Ovary (tissue), 9 donors: ENCODE results near the gene PRSS2. TPM values are rescaled to one million over a fixed set of nuclear protein-coding genes. Genes with fewer than 3 reads are reported as not detected.

Source experiments
- DNase-seq, 5 donors: peaks; one replicate each; pipeline ENCODE4 v3.0.0-alpha.2; 2019 to 2020
- H3K27ac ChIP-seq, 2 donors: fragments of 200-600 bp; one replicate each; pipeline versions ENCODE4 v1.5.1 to v1.8.0; 2019 to 2022
- H3K27me3 ChIP-seq: fragments of 200-600 bp; one replicate; pipeline ENCODE4 v1.8.0; 2022
- H3K36me3 ChIP-seq: fragments of 200-600 bp; sonication (generic); one replicate; pipeline ENCODE4 v1.5.1; 2019
- H3K4me1 ChIP-seq: one replicate; pipeline ENCODE4 v1.8.1; 2013; ENCODE audit warnings: mild to moderate bottlenecking, moderate library complexity; ENCODE audit not compliant: insufficient read depth
- H3K4me3 ChIP-seq: fragments of 200-600 bp; sonication (generic); one replicate; pipeline ENCODE4 v1.5.1; 2017
- H3K9me3 ChIP-seq, 2 donors: fragments of 200-600 bp in 1 of 2; sonication (generic) in 1 of 2; one replicate each; pipeline versions ENCODE4 v1.5.1 to v1.8.1; 2013 to 2019; ENCODE audit warnings: mild to moderate bottlenecking in 1 of 2, moderate library complexity in 1 of 2
- CTCF ChIP-seq, 3 donors: fragments of 450-650 bp in 2 of 3; fragments of 200-600 bp in 1 of 3; IDR thresholded peaks; one replicate each; pipeline versions ENCODE4 v1.5.1 to v1.8.0; 2016 to 2022; ENCODE audit warnings: antibody characterized with exemption in 3 of 3, mild to moderate bottlenecking in 1 of 3
- EP300 ChIP-seq: sonication (generic); formaldehyde crosslinking; IDR thresholded peaks from one replicate; pipeline ENCODE4 v1.6.1; 2017; ENCODE audit warnings: antibody characterized with exemption
- POLR2A ChIP-seq: fragments of 450-650 bp; IDR thresholded peaks from one replicate; pipeline ENCODE4 v1.6.1; 2017; ENCODE audit warnings: antibody characterized with exemption, mild to moderate bottlenecking, moderate library complexity
- WGBS, 3 donors: extraction: QIAGEN DNeasy Blood & Tissue Kit in 1 of 3; methylation state at CpG; one replicate each; pipeline versions ENCODE4 v1.1.5 to v1.1.7; 2013 to 2017; 5-methylcytosine and 5-hydroxymethylcytosine counted together
- intact Hi-C, 4 donors: fragments of 100-400 bp; cut with DNase I; formaldehyde crosslinking; loops; one replicate each; pipeline versions ENCODE4 v1.11.0 to v1.15.1; 2022 to 2023
- polyA plus RNA-seq, 2 donors: library from polyadenylated mRNA; stranded (reverse); fragments of 200-250 nt in 1 of 2; fragments of 350-450 nt in 1 of 2; fragmentation: Illumina TruSeq in 1 of 2; extraction: RNeasy Lipid Tissue Mini Kit (QIAGEN cat#74804) in 1 of 2; gene quantifications; one replicate each; pipeline ENCODE4 v1.2.3, GENCODE V29; 2013 to 2014
- total RNA-seq, 7 donors: library from RNA; depleted of rRNA in 2 of 7; stranded (reverse); fragments of >200 nt in 2 of 7; fragmentation: NEBNext Ultra II Directional in 3 of 7; extraction: Animal tissue kit (Norgen Biotek cat#: 25700) in 3 of 7; gene quantifications; one replicate each; pipeline versions ENCODE4 v1.1.0 to v1.2.4, GENCODE V29; 2016 to 2023
- donor health status: DM: no; HTN: no; CAD: no; lungs with moderate emphysema.
- donor health status: DM: no; HTN: no; CAD: no.
- donor health status: Bipolar disorder and iron deficiency.
- donor health status: DM: yes; HTN: yes; CAD: no.
- donor health status: DM: no; HTN: no; CAD: no.
- donor health status: DM: yes; HTN: yes; CAD: no.

The PRSS2 gene
- total and polyA plus RNA-seq, 9 donors = 1.4 to 90.0 (median 4.3) TPM; not detected in 3

GRCh38 chr7:142812437-142813215, 41.9 kb downstream of the PRSS2 start:
- Histone ChIP-seq H3K36me3 (no peaks in the 10 kb centered on the region), H3K27me3 (no peaks in the 10 kb centered on the region), H3K9me3 (no peaks in the 10 kb centered on the region), H3K4me1 (no peaks in the 10 kb centered on the region), H3K27ac (no peak overlapping the region), H3K4me3 (no peak overlapping the region)
- no peak for DNase-seq
- intact Hi-C loops = no loop called here
- WGBS, 3 donors = 55 to 60% (median 57%) methylated on average over 7 of the region's 7 CpGs
- TF ChIP-seq CTCF (IDR thresholded peaks at IDR 0.05) (no peak), EP300 (no peak), POLR2A (no peak)

GRCh38 chr7:142813226-142813625, 42.5 kb downstream of the PRSS2 start:
- no peaks in the 10 kb centered on the region for H3K9me3 ChIP-seq
- no peak overlapping the region for H3K27ac ChIP-seq
- intact Hi-C loops = no loop called here
- no peaks in the 10 kb centered on the region for H3K4me1 ChIP-seq
- 16 to 25% (median 19%) methylated on average over 2 of the region's 2 CpGs for WGBS, 3 donors
- no peak for DNase-seq
- no peak overlapping the region for H3K4me3 ChIP-seq
- TF ChIP-seq POLR2A (no peak), CTCF (IDR thresholded peaks at IDR 0.05) (no peak), EP300 (no peak)
- no peaks in the 10 kb centered on the region for H3K27me3 ChIP-seq
- no peaks in the 10 kb centered on the region for H3K36me3 ChIP-seq

GRCh38 chr7:142813699-142814098, 42.9 kb downstream of the PRSS2 start:
- Histone ChIP-seq H3K4me3 (no peak overlapping the region), H3K9me3 (no peaks in the 10 kb centered on the region), H3K36me3 (no peaks in the 10 kb centered on the region), H3K4me1 (no peaks in the 10 kb centered on the region), H3K27ac (no peak overlapping the region), H3K27me3 (no peaks in the 10 kb centered on the region)
- no peak for TF ChIP-seq CTCF (IDR thresholded peaks at IDR 0.05)
- no peak for TF ChIP-seq EP300
- no peak for TF ChIP-seq POLR2A
- 61 to 74% (median 68%) methylated on average over 1 of the region's 1 CpG for WGBS, 3 donors
- DNase-seq = no peak
- intact Hi-C loops = no loop called here

- Histone ChIP-seq H3K4me3 (no peak overlapping the region), H3K27ac (no peak overlapping the region), H3K9me3 (no peaks in the 10 kb centered on the region), H3K36me3 (no peaks in the 10 kb centered on the region), H3K4me1 (no peaks in the 10 kb centered on the region), H3K27me3 (no peaks in the 10 kb centered on the region)
- intact Hi-C loops = no loop called here
- WGBS, 3 donors = 76 to 90% (median 80%) methylated on average over 2 of the region's 2 CpGs
- no peak for TF ChIP-seq POLR2A
- no peak for DNase-seq
These were observed 43.7 kb downstream of the PRSS2 start for GRCh38 chr7:142814451-142814850.

GRCh38 chr7:142815134-142815533, 44.4 kb downstream of the PRSS2 start:
- TF ChIP-seq POLR2A (no peak), EP300 (no peak), CTCF (IDR thresholded peaks at IDR 0.05) (no peak)
- intact Hi-C loops = no loop called here
- WGBS, 3 donors = 81 to 83% (median 82%) methylated on average over 3 of the region's 3 CpGs
- H3K9me3 ChIP-seq = no peaks in the 10 kb centered on the region
- no peak overlapping the region for H3K27ac ChIP-seq
- no peaks in the 10 kb centered on the region for H3K27me3 ChIP-seq
- H3K36me3 ChIP-seq = no peaks in the 10 kb centered on the region
- H3K4me3 ChIP-seq = no peak overlapping the region
- no peaks in the 10 kb centered on the region for H3K4me1 ChIP-seq
- no peak for DNase-seq
